HG03457 (cell line): Measurements from ENCODE around the gene TRIM47.
"Not testable (repeated sequence)": the region's sequence is repeated elsewhere in the genome, so short reads cannot be mapped to it uniquely, and the experiment has no call there.

Source experiments
- ATAC-seq: cut with Tn5 transposase; IDR thresholded peaks from one replicate; pipeline ENCODE4 v1.9.1; 2021; ENCODE audit warnings: moderate number of reproducible peaks; ENCODE audit not compliant: unreplicated experiment

The TRIM47 gene

DNA sequence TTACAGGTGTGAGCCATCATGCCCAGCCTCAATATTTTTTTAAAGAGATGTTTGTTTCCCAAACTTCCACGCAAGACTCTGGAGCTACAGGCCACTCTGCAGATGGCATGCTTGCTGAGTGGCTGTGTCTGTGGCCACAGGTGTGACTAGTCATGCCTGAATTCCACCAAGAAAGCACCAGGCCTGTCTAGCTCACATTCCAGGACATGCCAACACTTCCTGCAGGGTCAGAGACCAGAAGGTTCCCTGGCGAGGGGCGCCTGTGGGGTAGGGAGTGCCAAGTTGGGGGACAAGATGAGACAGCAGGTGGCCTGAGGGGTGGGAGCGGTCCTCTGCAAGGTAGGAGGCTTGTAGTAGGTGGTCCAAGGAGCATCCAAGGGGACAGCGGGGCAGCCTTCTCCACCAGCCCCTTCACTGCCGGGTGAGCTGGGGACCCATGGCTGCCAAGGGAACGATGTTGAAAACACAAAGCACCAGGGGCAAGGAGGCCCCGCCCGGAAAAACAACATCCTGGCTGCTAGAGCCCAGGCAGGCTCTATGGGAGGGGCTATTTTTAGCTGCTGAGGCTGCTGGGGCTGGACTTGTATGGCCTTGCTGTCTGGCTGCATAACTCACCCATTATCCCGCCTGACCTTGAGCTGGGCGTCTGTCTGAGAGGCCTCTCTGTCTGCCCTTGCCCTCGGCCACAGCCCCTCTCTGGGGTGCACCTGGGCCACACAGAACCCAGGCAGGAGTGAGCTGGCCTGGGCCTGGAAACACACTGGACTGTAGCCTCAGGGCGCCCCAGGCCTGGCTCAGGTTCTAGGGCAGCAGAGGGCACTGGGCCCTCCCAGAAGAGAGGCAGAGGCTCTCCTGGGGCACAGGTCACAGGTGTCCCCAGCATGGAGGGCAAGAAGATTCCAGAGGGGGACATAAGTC is 5.7 kb downstream of the TRIM47 start:
- no peak for ATAC-seq

DNA sequence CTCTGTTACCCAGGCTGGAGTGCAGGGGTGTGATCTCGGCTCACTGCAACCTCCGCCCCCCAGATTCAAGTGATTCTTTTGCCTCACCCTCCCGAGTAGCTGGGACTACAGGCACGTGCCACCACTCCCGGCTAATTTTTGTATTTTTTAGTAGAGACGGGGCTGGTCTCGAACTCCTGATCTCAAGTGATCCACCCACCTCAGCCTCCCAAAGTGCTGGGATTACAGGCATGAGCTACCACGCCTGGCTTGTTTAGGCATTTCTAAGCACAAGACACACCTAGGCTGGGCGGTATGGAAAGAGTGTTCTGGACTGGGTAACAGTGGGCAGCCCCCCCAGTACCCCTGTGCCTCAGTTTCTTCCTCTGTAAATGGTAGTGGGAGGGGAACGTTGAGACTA is 8.2 kb downstream of the TRIM47 start:
- not testable (repeated sequence) for ATAC-seq

DNA sequence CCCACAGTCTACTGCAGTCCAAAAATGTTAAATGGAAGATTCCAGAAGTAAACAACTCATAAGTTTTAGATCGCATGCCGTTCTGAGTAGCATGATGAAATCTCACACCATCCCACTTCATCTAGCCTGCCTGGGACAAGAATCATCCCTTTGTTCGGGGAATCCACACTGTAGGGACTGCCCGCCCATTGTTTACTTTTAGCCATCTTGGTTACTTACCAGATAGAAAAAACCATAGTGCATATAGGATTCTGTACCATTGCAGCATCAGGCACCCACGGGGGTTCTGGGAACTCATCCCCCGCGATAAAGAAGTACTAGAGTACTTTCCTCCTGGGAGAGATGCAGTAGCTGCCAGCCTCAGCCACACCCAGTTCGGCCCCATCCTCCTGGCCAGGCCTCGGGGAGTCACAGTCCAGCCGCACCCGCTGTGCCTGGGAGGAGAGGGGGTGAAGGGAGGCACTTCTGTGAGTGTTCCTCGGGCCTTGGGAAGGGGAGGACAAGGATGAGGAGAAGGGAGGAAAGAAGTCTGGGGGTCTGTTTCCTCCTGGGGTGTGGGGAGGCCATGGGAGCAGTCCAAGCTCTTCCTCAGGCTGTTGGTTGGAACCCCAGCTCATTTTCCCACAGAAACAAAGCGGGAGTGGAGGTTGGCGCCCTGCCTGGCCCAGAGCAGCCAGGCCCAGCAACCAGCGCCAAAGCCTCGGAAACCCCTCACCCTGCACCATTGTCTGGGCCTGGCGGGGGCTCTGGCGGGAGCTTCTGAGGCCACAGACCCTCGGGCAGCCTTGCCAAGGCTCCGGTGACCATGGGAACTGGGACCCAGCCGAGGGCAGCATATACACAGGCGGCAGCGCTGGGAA is 8.9 kb downstream of the TRIM47 start:
- ATAC-seq, result no peak

DNA sequence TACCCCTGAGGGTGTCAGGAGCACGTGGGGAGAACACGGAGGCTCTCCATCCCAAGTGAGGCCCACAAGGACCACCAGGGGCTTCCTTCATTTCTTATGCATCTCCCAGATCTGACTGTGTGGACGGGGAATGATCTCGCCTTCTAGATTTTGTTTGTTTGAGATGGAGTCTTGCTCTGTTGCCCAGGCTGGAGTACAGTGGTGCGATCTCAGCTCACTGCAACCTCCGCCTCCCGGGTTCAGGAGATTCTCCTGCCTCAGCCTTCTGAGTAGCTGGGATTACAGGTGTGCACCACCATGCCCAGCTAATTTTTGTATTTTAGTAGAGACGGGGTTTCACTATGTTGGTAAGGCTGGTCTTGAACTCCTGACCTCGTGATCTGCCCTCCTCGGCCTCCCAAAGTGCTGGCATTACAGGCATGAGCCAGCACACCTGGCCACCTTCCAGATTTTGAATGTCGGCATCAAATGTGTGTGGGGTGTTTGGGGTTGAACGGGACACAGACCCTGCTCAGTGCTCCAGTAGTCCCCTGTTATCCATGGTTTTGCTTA is 9.6 kb downstream of the TRIM47 start:
- not testable (repeated sequence) for ATAC-seq

DNA sequence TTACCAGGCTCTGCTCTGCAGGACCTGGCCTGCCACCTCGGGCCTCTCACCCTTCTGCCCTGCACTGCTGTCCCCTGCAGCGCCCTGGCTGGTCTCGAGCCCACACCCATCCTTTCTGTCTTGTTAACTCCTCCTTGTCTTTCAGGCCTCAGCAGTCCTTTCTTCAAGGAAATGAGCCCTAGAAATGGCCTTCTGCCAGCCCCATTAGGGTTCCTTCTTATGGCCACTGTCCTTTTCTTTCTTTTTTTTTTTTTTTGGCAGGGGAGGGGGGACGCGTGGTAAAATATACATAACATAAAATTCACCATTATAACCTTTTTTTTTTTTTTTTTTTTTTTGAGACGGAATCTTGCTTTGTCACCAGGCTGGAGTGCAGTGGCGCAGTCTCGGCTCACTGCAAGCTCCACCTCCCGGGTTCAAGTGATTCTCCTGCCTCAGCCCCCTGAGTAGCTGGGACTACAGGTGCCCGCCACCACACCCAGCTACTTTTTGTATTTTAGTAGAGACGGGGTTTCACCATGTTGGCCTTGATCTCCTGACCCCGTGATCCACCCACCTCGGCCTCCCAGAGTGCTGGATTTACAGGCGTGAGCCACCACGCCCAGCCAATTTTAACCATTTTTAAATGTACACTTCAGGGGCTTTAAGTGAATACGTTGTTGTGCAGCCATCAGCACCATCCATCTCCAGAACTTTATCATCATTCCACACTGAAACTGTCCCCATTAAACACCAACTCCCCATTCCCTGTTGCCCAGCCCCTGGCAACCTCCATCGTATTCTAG is 12.8 kb downstream of the TRIM47 start:
- not testable (repeated sequence) for ATAC-seq

DNA sequence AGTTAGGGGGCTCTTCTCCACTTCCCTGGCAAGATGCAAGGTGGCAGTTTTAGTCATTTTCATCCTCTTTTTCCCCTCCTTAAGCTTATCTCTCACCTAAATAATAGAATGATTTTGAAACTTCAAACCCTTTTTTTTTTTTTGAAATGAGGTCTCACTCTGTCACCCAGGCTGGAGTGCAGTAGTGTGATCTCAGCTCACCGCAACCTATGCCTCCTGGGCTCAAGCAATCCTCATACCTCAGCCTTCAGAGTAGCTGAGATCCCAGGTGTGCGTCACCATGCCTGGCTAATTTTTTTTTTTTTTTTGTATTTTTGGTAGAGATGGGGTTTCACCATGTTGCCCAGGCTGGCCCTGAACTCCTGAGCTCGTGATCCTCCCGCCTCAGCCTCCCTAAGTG is 13.5 kb downstream of the TRIM47 start:
- not testable (repeated sequence) for ATAC-seq

DNA sequence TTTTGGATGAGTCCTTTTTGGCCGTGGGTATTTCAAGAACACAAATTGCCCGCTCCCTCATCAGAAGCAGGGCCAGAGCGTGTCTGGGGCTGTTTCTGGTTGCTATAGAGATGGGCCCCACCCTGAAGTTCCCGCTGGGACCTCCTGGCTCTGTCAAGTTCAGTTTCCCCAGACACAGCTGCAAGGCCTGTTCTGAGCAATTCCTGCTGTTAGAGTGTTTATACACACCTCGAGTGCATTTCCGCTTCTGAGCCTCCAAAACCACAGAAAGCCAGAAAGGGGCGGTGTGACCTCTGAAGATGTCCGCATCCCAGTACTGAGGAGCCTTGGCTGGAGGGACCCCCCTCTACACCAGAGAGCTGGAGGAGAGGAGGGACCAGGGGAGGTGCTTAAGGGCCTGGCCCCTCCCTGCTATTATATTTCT is 13.9 kb downstream of the TRIM47 start:
- ATAC-seq, result peak; percentile 63

DNA sequence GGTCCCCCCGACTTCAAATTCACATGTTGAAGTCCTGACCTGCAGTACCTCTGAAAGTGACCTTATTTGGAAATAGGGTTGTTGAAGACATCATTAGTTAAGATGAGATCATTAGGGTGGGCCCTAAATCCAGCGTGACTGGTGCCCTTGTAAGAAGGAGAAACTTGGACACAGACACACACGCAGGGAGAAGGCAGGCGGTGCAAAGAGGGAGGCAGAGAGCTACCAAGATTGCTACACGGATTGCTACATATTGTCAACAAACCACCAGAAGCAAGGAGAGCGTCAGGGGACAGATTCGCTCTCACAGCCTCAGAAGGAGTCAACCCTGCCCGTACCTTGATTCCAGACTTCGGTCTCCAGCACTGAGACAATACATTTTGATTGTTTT is 16.5 kb downstream of the TRIM47 start:
- no peak for ATAC-seq

DNA sequence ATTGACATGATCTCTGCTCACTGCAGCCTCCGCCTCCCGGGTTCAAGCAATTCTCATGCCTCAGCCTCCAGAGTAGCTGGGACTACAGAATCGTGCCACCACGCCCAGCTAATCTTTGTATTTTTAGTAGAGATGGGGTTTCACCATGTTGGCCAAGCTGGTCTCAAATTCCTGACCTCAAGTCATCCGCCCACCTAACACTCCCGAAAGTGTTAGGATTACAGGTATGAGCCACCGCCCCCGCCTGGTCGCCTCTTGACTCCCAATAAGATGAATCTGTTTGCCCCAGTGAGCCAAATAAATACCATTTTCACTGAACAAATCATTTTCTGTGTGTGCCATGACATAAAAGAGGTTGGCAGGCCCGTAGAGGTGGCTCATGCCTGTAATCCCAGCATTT is 19.0 kb downstream of the TRIM47 start:
- not testable (repeated sequence) for ATAC-seq

DNA sequence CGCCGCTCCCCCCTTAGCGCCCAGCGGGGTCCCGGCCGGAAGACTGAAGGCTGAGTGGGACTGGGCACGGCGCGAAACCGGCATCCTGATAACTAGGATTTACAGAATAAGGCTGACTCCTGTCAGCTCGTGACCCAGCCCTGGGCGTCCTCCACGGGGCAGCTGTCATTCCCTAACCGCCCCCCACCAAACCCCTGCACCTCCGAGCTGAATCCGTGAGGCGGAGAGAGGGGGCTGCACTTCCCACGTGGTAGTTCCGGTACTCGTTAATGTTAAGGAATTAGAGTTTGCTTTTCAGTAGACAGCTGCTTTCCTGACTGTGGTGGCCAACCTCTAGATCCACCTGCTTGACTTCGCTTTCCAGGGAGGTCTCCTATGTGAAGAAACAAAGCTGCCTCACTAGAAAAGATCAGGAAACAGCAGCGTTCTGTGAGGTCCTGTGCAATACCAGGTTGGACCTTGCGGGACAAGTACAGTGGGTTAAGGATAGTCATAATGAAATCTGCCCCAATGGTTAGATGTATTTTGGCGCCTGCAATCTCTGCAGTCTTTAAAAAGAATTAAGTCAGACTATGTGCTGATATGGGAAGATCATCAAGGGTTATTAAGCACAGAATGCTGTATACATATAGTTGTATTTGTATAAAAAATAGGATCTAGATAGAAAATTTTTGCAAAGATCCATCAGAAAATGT is 22.2 kb downstream of the TRIM47 start:
- no peak for ATAC-seq

DNA sequence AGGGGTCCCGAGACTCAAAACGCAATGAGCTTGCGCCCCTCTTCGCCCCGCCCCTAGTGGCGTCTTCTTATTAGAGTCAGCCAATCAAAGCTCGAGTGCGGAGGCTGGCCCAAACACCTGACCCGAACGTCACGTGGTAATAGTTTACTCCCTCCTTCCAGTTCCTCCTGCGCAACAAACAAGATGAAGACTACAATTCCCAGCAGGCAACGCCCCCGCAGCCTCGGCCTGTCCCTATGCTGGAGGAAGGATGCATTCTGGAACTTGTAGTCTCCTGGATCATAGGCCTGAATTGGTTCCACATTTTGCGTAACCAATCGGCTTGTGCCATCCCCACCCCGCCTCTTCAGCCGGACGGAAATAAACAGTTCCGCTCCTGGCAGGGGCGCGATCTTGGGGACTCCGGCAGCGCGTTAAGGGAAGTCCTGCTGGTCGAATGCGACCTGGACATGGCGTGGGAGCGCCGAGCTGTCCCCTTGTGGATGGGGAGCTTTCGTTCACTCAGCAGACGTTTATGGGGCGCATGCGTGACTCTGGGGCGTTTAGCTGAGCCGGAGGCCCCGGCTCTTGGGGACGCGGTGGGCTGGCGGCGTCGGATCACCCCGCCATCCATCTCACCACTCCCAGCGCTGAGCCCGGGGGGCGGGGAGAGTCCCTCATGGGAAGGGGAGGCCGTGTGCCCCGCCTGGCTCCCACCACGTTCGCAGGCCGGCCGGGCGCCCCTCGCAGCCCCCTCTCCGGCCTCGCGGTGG is 22.9 kb downstream of the TRIM47 start, which contains the start of gene WBP2:
WBP2 (minus strand) TSS at position 26 of the 752 bp plus-strand sequence. CDS start 38 bp downstream, outside the sequence.
- ATAC-seq, result peak; percentile 78

DNA sequence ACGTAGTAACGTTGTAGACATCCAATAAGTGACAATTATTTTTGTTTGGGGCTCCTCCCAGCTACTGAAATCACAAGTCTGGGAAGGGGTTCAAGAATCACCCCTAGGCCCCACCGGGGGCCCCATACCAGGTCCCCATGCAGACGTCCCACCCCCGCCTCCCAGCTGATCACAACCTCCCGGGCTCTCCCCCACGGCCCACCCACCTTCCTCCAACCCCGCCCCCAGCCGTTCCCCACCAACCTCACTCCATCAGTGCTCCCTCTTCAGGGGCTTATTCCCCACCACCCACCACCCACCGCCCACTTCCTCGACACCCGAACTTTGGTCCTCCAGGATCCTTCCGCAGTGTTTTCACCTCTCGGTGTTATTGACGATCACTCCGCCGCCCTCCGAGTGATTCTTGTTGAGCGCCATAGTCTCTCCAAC is 23.5 kb downstream of the TRIM47 start:
- ATAC-seq, result no peak

DNA sequence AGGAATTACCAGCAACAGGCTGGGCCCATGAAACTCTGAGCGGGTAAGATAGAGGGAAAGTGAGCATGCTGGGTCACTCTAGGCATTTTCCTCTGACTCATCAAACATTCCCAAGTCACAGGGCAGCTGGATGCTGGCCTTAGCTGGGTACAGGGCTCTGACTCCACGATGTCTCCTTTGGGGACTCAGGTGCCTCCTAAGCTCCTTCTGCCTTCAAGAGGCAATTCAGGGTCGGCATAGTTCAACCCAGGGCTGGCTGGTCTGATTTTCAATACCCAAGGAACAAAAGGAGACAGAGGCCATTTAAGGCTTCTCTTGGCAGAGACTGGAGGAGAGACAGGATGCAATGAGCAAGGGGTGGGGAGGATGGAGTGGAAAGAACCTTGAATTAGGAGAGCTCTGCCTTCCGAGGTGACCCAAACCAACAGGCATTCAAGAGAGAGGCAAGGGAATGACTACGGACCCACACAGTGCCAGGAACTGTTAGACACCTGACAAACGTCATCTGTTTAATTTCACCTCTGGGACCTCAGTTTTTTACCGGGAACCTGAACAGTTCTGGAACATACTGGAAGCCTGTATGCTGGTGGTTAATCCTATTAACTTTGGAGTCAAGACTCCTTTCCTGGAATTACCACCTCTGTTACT is 24.2 kb downstream of the TRIM47 start:
- ATAC-seq, result no peak

DNA sequence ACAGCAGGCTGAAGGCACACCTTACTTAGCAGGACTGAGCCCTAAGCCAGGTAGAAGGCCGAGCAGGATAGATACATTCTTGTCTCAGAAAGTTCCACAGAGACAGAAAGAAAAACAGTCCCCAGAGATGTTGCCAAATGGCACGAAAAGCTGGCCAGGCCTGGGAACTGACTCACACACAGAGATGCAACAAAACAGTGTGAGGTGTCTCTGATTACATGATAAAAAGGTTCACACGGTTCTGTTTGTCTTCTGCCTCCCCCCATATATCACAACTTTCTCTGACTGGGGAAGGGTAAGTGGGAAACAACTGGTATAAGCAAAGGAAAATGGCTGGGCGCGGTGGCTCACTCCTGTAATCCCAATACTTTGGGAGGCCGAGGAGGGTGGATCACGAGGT is 24.9 kb downstream of the TRIM47 start:
- no peak for ATAC-seq

DNA sequence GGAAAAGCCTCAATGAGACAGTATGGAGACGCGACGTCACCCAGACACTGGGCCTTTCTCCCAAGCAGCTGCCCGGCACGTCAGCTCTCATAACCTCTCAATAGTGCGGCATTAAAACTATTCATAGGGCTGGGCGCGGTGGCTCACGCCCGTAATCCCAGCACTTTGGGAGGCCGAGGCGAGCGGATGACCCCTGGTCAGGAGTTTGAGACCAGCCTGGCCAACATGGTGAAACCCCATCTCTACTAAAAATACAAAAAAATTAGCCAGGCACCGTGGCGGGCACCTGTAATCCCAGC is 26.7 kb downstream of the TRIM47 start:
- ATAC-seq, result not testable (repeated sequence)

DNA sequence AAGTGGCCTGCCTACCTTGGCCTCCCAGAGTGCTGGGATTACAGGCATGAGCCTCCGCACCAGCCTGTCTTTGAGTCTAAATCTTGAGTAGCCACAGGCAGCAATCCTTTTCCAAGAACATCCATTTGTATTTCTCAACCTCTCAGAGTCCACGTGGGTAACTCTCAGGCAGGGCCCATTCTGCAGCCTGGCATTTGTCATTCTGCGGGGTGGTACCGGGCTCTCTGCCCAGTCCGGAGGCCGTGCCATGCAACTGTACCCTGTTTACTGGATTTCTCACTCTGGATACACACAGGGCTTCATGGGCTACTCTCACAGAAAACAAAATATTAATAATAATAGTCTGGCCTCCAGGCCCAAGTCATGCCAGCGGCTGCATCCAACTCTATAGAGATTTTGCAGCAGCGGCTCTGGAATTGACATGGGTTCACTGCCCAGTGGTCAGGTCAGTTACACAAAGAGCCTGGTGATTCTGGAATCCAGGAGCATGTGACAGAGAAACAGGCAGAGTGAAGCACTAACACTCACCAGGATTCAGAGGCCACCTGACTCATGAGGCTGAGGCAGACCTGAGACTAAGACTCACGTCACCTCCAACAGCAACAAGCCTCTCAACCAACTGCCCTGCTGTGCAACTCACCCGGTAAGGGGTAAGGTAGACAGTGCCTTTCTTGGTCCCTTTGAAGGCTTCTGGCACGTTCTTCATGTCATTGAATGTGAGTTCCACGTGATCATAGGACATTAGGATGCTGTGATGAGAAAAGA is 27.3 kb downstream of the TRIM47 start:
- no peak for ATAC-seq

DNA sequence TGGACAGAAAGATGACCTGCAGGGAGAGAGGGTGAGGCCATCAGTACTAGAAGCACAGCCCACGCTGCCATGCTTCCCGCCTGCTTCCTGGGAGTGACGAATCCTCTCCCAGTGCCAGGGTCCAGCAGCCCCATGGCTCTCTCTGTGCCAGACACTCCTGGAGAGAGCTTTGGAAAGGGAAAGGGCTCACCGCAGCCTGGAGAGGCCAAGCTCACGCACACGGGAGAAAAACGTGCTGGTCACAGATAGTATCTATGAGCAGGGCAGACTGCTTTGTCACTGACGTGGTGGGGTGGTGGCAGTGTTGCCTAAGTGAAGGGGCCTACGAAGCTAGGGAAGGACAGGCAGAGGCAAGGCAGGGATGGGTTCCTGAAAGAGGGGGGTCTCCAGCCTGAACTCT is 28.7 kb downstream of the TRIM47 start:
- ATAC-seq, result no peak

DNA sequence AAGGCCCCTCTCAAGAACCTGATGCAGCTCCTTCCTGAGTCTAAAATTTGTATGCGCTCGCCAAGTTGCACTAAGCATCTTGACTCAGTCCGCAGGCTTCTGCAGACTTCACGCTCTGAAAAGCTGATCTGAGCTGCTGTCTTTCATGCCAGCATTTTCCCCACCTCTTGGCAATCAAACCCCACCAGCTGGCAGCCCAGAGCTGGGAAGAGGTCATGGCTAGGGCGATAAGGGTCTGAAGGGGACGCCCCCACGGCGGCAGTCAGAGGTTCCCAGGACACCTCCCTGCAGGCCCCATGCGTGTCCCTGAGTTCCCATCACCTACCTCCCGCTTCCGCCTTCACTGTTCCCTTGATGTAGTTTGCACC is 29.1 kb downstream of the TRIM47 start:
- ATAC-seq, result no peak
